M059J (cell line): ENCODE data around the gene ZNF783. TPM values are rescaled to one million over a fixed set of nuclear protein-coding genes. Genes with fewer than 3 reads are reported as not detected.
"Not testable (repeated sequence)": the region's sequence is repeated elsewhere in the genome, so short reads cannot be mapped to it uniquely, and the experiment has no call there.

Source experiments
- DNase-seq: peaks from one replicate; pipeline ENCODE4 v3.0.0-alpha.2; 2012; ENCODE audit warnings: low read depth
- total RNA-seq: library from RNA; depleted of rRNA; stranded (reverse); fragments of >200 nt; shearing (Covaris generic); gene quantifications from 2 replicates; pipeline ENCODE4 v1.2.3, GENCODE V29; 2014

The ZNF783 gene
- total RNA-seq, 1 experiment from 2014 or later, result 3.1 TPM

DNA sequence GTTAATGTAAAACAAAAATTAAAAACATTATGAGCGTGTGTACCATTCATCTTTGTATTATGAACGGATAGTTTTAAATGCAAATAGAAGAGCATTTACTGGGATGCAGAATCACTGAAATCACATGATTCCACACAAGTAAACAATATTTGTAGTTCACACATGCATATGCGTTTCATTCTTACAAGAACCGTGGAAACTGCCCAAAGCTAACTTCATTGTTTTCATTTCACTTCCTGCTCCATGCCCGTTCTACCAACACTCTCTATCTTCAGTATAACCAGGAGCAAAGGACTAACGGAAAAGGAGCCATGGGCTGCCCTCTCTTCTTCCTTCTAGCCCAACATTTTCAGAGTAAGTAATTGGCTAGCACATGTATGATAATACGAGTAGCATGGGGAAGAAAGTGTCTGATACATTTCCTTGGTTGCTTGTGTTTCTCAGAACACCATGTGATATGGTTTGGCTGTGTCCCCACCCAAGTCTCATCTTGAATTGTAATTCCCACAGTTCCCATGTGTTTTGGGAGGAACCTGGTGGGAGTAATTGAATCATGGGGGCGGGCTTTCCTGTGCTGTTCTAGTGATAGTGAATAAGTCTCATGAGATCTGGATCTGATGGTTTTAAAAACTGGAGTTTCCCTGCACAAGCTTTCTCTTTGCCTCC lies 38.8 kb downstream of the ZNF783 start:
- DNase-seq, result no peak

- DNase-seq, result no peak
These were observed 40.2 kb downstream of the ZNF783 start for GRCh38 chr7:149302222-149302621.

DNA sequence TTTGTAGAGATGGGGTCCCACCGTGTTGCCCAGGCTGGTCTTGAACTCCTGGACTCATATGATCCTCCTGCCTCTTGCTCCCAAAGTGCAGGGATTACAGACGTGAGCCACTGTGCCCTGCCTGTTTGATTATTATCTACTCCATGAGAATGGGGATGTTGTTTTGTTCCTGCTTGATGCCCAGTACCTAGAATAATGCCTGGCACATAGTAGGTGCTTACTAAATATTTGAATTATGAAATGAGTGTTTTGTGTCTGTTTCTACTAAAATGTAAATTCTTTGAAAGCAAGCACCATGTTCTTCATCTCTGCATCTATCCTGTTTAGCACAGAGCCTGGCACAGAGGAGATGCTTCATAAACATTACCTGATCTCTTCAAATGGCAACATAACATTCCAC lies 40.9 kb downstream of the ZNF783 start:
- DNase-seq, result no peak

DNA sequence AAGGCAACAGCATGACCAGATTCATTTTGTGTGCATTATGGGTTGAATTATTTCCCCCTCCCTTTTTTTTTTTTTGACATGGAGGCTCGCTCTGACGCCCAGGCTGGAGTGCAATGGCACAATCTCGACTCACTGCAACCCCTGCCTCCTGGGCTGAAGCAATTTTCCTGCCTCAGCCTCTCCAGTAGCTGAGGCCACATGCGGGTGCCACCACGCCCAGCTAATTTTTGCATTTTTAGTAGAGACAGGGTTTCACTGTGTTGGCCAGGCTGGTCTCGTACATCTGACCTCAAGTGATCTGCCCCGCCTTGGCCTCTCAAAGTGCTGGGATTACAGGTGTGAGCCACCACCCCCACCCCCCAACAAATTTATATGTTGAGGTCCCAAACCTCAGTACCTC lies 42.0 kb downstream of the ZNF783 start:
- DNase-seq, result no peak

- DNase-seq, result no peak
These were observed 44.9 kb downstream of the ZNF783 start for GRCh38 chr7:149306854-149307253.

- no peak for DNase-seq
These were observed 45.9 kb downstream of the ZNF783 start for GRCh38 chr7:149307775-149308501.

- peak; percentile 69 for DNase-seq
These were observed 48.3 kb downstream of the ZNF783 start for GRCh38 chr7:149310113-149310836.

GRCh38 chr7:149310990-149311573 lies 49.1 kb downstream of the ZNF783 start:
- no peak for DNase-seq

- no peak for DNase-seq
These were observed 52.0 kb downstream of the ZNF783 start for GRCh38 chr7:149313981-149314380.

DNA sequence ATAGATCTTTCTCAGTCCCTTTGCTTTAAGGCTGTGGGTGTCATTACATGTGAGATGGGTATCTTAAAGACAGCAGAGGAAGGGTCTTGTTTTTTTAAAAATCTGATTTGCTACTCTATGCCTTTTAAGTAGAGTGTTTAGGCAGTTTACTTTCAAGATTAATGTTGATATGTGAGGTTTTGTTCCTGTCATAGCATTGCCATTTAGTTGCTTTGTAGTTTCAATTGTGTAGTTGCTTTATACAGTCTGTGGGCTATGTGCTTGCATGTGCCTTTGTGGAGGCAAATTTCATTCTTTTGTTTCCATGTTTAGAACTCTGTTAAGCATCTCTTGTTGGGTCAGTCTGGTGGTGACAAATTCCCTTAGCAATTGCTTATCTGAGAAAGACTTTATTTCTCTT lies 54.6 kb downstream of the ZNF783 start:
- DNase-seq, result no peak

DNA sequence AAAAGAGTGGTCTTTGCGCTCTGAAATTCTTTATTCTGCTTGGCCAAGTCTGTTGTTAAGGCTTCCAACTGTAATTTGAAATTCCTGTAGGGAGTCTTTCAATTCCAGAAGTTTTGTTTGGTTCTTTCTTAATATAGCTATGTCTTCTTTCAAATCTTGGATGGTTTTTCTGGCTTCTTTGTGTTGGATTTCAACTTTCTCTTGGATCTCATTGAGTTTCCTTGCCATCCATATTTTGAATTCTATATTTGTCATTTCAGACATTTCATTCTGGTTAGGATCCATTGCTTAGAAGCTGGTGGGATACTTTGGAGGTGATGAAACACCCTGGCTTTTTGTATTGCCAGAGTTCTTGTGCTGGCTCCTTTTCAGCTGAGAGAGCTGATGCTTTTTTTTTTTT lies 55.5 kb downstream of the ZNF783 start:
- DNase-seq, result no peak

DNA sequence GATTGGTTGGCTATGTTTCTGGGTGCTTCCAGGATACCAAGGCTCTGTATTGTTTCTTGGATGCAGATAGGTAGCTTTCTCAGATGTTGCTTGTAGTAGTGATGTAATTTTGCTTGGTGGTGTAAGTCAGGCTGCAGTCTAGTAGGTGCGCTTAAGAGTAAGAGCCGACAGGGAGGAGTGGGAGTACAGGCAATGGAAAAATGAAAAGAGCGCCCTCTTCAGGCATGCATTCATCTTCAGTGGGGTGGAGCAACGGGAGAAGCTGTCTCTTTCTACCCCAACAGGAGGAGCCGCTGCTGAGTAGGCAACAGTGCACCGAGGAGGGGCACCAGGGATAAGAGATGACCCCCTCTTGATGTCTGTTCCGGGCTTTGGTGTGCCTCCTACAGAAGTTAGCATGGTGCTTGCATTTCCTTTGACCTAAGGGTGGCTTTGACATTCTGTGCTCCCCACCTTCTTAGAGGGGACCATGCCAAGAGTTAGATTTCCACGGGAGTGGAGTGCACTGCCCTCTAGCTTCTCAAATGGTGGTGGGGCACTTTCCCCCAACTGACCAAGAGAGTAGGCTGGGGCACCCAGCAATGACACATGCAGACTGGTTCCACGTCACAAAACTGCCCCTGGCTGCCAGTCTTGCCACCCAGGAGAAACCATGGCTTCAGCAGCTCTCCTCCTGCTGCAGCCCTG lies 56.1 kb downstream of the ZNF783 start:
- no peak for DNase-seq

- DNase-seq, result no peak
These were observed 57.4 kb downstream of the ZNF783 start for GRCh38 chr7:149319376-149319775.

DNA sequence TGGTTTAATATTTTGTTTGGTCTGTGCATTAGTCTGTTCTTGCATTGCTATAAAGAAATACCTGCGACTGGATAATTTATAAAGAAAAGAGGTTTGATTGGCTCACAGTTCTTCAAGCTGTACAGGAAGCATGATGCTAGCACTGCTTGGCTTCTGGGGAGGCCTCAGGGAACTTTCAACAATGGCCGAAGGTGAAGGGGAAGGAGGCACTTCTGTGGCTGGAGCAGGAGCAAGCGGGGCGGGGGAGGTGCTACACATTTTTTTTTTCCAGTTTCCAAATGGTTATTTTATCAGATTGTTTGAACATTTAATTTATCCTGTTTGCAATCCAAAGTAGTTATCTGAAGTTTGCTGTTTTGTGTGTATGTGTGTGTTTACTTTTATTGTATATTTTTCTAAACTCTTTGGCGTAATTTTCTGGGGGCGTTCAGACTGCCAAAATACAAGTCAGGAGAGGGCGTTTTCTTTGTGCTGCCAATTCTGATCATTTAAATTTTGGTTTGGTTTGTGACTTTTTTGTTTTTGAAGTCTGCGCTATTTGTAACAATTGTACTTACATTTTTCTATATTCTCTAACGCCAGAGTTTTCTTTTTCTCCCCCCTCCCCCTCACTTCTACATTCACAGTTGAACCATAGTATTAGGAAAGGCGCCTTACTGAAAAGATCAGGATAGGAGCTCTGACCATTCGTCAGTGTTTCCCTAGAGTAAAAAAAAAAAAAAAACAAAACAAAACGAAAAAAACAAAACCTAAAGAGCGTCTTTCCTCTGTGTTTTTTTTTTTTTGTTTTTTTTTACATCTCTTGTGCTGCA lies 58.5 kb downstream of the ZNF783 start:
- no peak for DNase-seq

GRCh38 chr7:149321125-149321905 lies 59.3 kb downstream of the ZNF783 start:
- DNase-seq, result not testable (repeated sequence)

- DNase-seq, result peak; percentile 41
These were observed 60.1 kb downstream of the ZNF783 start for GRCh38 chr7:149321978-149322541.

DNA sequence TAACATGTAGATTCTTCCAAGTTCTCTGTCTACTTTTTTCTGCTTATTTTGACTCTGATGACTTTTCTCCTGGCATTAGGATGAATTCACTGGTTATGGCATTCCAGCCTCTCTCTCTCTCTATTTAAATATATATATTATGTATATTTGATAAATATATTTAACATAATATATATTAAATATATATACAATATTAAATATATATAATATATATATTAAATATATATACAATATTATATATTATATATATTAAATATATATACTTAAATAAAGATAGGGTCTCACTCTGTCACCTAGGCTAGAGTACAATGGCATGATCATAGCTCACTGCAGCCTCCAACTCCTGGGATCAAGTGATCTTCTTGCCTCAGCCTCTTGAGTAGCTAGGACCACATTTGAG lies 60.7 kb downstream of the ZNF783 start:
- DNase-seq, result no peak

DNA sequence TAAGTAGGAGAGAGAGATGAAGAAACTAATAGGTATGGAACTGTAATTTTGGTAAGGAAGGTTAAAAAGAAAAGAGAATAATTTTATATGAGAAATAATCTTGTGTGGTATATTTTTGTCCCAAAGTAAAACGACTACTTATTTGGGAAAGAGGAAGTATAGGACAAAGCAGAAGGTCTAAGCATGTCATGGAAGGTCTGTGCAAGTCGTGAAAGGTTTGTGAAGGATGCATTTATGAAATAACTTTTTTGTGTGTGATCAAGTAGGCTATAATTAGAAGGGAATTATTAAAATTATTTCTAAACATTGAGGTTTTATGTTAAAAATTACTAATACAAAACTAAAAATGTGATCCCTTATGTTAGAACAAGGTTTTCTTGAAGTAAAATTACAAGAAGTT lies 63.3 kb downstream of the ZNF783 start:
- no peak for DNase-seq

DNA sequence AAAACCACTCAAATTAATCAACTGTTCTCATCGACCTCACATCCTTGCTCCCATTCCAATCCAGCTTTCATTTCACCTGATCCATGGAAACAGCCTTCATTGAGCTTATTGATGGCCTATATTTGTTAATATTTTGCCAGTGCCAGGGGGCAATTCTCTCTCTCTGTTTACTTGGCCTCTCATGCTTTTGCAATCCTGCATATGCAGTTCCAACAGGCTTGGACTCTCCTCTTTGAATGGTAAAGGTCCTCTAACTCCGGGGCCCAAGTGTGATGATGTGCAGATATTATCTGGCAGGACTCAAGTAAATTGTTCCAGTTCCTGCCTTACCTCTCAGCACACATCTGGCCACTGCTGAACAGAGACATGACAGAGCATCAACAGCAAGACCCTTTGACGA lies 67.3 kb downstream of the ZNF783 start:
- DNase-seq, result no peak

DNA sequence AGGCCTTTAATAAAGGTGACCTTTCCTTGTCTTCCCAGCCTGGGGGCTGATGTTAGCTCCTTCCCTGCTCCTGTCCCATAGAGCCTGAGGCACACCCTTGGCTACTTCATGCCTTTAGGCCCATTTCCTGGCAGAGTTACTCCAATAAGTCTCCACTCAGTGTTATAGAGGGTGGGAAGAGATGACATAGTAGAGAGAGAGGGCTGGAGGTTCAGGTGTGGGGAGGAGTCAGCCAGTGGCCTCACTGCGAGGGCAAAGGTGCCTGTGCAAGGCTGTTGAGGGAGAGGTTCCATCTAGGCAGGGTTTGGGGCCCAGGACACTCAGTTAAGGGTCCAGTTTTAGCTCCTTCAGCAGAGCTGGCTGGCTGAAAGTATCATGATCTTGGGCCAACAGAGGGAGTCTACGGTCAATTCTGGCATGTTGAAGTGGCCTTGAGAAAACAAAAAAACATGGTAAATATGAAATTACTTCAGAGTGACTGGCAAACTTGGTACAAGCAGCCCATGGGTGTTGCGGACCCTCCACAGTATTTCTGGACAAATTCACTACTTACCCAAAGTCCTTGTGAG lies 67.9 kb downstream of the ZNF783 start:
- DNase-seq, result no peak
